Mesenchymal stem cell (in vitro differentiated cells and primary cell): Measurements from ENCODE around the gene SCRN2.

Source experiments
- DNase-seq: peaks from one replicate; pipeline ENCODE4 v3.0.0-alpha.2; 2013
- H2AFZ ChIP-seq: one replicate; pipeline ENCODE4 v1.6.1; 2013; ENCODE audit warnings: low read depth, mild to moderate bottlenecking, control low read depth, inconsistent platforms, low read length, moderate library complexity
- H2AK5ac ChIP-seq: 2 replicates; pipeline ENCODE4 v1.6.1; 2013; ENCODE audit warnings: low read length, moderate library complexity, mild to moderate bottlenecking, inconsistent platforms; ENCODE audit not compliant: severe bottlenecking
- H2BK120ac ChIP-seq: one replicate; pipeline ENCODE4 v1.6.1; 2013; ENCODE audit warnings: low read depth, mild to moderate bottlenecking, inconsistent platforms, low read length, moderate library complexity
- H2BK12ac ChIP-seq, 2 experiments: one replicate each; pipeline ENCODE4 v1.6.1; 2013; ENCODE audit warnings: inconsistent platforms in 2 of 2, low read length in 2 of 2, mild to moderate bottlenecking in 2 of 2, moderate library complexity in 2 of 2, control low read depth in 1 of 2
- H2BK15ac ChIP-seq: one replicate; pipeline ENCODE4 v1.6.1; 2013; ENCODE audit warnings: mild to moderate bottlenecking, low read depth, inconsistent platforms; ENCODE audit not compliant: poor library complexity, severe bottlenecking
- H2BK5ac ChIP-seq: 2 replicates; pipeline ENCODE4 v1.6.1; 2013; ENCODE audit warnings: low read depth, mild to moderate bottlenecking, low read length, control low read depth, inconsistent platforms; ENCODE audit not compliant: poor library complexity, severe bottlenecking
- H3K14ac ChIP-seq, 2 experiments: one replicate each; pipeline ENCODE4 v1.6.1; 2013; ENCODE audit warnings: inconsistent platforms in 2 of 2, low read length in 2 of 2, control low read depth in 1 of 2, mild to moderate bottlenecking in 1 of 2, moderate library complexity in 1 of 2
- H3K18ac ChIP-seq, 2 experiments: one replicate each; pipeline ENCODE4 v1.6.1; 2013; ENCODE audit warnings: inconsistent platforms in 2 of 2, low read length in 2 of 2, control low read depth in 1 of 2, low read depth in 1 of 2, mild to moderate bottlenecking in 1 of 2
- H3K23ac ChIP-seq, 2 experiments: one replicate each; pipeline ENCODE4 v1.6.1; 2013; ENCODE audit warnings: inconsistent platforms in 2 of 2, low read length in 2 of 2, mild to moderate bottlenecking in 2 of 2, moderate library complexity in 2 of 2, control low read depth in 1 of 2
- H3K27ac ChIP-seq: 2 replicates; pipeline ENCODE4 v1.5.1; 2013; ENCODE audit warnings: mild to moderate bottlenecking, moderate library complexity, low read length, control low read depth, inconsistent platforms; ENCODE audit not compliant: poor library complexity, severe bottlenecking
- H3K27me3 ChIP-seq, 2 experiments: 2 replicates each; pipeline versions ENCODE4 v1.6.1 to v1.7.0; 2013; ENCODE audit warnings: low read length in 2 of 2, mild to moderate bottlenecking in 2 of 2, moderate library complexity in 2 of 2, control low read depth in 1 of 2, inconsistent platforms in 1 of 2; ENCODE audit not compliant: control insufficient read depth in 1 of 2, insufficient read depth in 1 of 2
- H3K36me3 ChIP-seq, 2 experiments: 2 replicates each; pipeline versions ENCODE4 v1.6.1 to v1.7.0; 2013; ENCODE audit warnings: low read length in 2 of 2, control low read depth in 1 of 2, inconsistent platforms in 1 of 2, low read depth in 1 of 2, mild to moderate bottlenecking in 1 of 2; ENCODE audit not compliant: insufficient read depth in 2 of 2, control insufficient read depth in 1 of 2
- H3K4ac ChIP-seq, 2 experiments: one replicate each; pipeline ENCODE4 v1.6.1; 2013; ENCODE audit warnings: inconsistent platforms in 2 of 2, low read length in 2 of 2, mild to moderate bottlenecking in 2 of 2, moderate library complexity in 2 of 2, control low read depth in 1 of 2, low read depth in 1 of 2
- H3K4me1 ChIP-seq: 2 replicates; pipeline ENCODE4 v1.6.1; 2013; ENCODE audit warnings: low read depth, low read length, control low read depth; ENCODE audit not compliant: control insufficient read depth, insufficient read depth
- H3K4me2 ChIP-seq: 2 replicates; pipeline ENCODE4 v1.6.1; 2013; ENCODE audit warnings: low read length, mild to moderate bottlenecking, inconsistent platforms; ENCODE audit not compliant: poor library complexity, severe bottlenecking
- H3K4me3 ChIP-seq, 2 experiments: 2 replicates each; pipeline versions ENCODE4 v1.5.1 to v1.7.0; 2013; ENCODE audit warnings: low read length in 2 of 2, mild to moderate bottlenecking in 2 of 2, control low read depth in 1 of 2, low read depth in 1 of 2; ENCODE audit not compliant: insufficient read depth in 1 of 2
- H3K79me1 ChIP-seq: replicated peaks from 2 replicates; pipeline ENCODE4 v1.6.1; 2013; ENCODE audit warnings: mild to moderate bottlenecking, control low read depth, low read length, inconsistent platforms; ENCODE audit not compliant: poor library complexity, severe bottlenecking
- H3K9ac ChIP-seq: 2 replicates; pipeline ENCODE4 v1.7.0; 2013; ENCODE audit warnings: mild to moderate bottlenecking, low read length, moderate library complexity
- H3K9me3 ChIP-seq: 2 replicates; pipeline ENCODE4 v1.7.0; 2013; ENCODE audit warnings: mild to moderate bottlenecking, low read length; ENCODE audit not compliant: control insufficient read depth
- H4K8ac ChIP-seq: one replicate; pipeline ENCODE4 v1.6.1; 2013; ENCODE audit warnings: inconsistent platforms, mild to moderate bottlenecking, low read length, moderate library complexity
- H4K91ac ChIP-seq: one replicate; pipeline ENCODE4 v1.6.1; 2013; ENCODE audit warnings: mild to moderate bottlenecking, low read length, inconsistent platforms
- WGBS: methylation state at CpG from one replicate; pipeline ENCODE4 v1.1.7; 2013; ENCODE audit warnings: mixed read lengths; 5-methylcytosine and 5-hydroxymethylcytosine counted together

SCRN2 gene

GRCh38 chr17:47810200-47810821 lies 30.8 kb downstream of the SCRN2 start:
- H3K14ac ChIP-seq, result no peak overlapping the region
- H3K4me1 ChIP-seq, result peaks cover 20% of the 10 kb centered on the region
- H4K8ac ChIP-seq, result no peak overlapping the region
- peaks cover 29 to 72% of the 10 kb centered on the region in 2 experiments for H3K36me3 ChIP-seq
- 38% methylated on average over 10 of the region's 10 CpGs for WGBS
- H4K91ac ChIP-seq, result no peak overlapping the region
- H3K4me2 ChIP-seq, result no peak overlapping the region
- no peak overlapping the region for H2AFZ ChIP-seq
- no peak overlapping the region for H2BK12ac ChIP-seq
- H3K9ac ChIP-seq, result peak overlapping the region; percentile 12
- no peaks in the 10 kb centered on the region for H3K9me3 ChIP-seq
- peaks cover 0 to 38% of the 10 kb centered on the region in 2 experiments for H3K27me3 ChIP-seq
- H2BK120ac ChIP-seq, result no peak overlapping the region
- H3K18ac ChIP-seq, result no peak overlapping the region
- H2BK15ac ChIP-seq, result no peak overlapping the region
- H3K4ac ChIP-seq, result no peak overlapping the region
- no peak overlapping the region for H3K4me3 ChIP-seq
- DNase-seq, result peak; percentile 96
- no peak overlapping the region for H2BK5ac ChIP-seq
- peak overlapping the region; percentile 54 for H3K27ac ChIP-seq
- H2AK5ac ChIP-seq, result no peak overlapping the region
- no peaks in the 10 kb centered on the region for H3K79me1 ChIP-seq
- H3K23ac ChIP-seq, result no peak overlapping the region

- Histone ChIP-seq H3K9ac (no peak overlapping the region), H3K18ac (no peak overlapping the region), H2BK15ac (no peak overlapping the region), H3K23ac (no peak overlapping the region), H3K4ac (no peak overlapping the region), H3K36me3 (peaks cover 29 to 58% of the 10 kb centered on the region in 2 experiments), H3K4me2 (no peak overlapping the region), H2BK12ac (no peak overlapping the region), H4K8ac (no peak overlapping the region), H2AFZ (no peak overlapping the region), H3K79me1 (no peaks in the 10 kb centered on the region), H3K9me3 (no peaks in the 10 kb centered on the region), H2BK5ac (no peak overlapping the region), H4K91ac (no peak overlapping the region), H3K4me1 (peaks cover 20% of the 10 kb centered on the region), H3K27ac (peak overlapping the region; percentile 0), H3K4me3 (no peak overlapping the region), H3K27me3 (peaks cover 7 to 48% of the 10 kb centered on the region in 2 experiments), H3K14ac (no peak overlapping the region), H2AK5ac (no peak overlapping the region), H2BK120ac (no peak overlapping the region)
- no peak for DNase-seq
- 95% methylated on average over 17 of the region's 22 CpGs for WGBS
Measured at GRCh38 chr17:47808830-47809480, 32.1 kb downstream of the SCRN2 start.

DNA sequence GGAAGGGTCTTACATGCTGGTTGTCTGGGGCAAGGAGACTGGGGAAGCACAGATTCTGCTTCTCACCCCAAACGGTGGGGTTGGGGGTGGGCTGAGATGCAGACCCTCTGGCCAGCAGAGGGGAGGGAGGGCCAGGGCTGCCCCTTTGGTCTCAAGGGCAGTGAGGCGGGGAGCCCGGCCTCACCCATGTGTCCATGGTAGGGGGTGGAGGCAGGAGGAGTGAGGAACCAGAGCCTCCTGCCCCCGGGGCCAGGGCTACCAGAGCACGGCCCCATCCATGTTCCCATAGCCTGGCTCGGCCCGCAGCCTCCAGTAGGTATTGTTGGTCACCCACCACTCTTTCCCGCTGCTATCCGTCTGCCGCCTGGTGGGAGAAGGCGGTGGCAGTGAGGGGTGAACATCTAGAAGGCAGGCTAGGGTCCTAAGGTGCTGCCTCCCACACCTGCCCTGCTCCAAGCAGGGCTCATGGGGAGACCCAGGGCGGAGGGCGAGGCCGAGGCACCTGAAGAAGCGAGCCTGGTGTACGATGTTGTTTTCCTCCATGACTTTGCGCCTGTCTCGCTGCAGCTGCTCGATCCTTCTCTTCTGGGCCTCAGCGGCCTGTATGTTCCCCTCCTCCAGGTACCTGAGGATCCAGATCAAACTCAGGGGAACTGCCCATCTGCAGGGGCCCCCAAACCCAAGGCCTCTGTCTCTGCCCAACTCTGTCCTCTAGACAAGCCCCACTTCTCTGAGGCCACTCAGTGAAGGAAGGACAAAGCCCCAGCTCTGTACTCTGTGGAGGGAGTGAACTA lies 32.8 kb downstream of the SCRN2 start:
- H2BK5ac ChIP-seq, result no peak overlapping the region
- no peak overlapping the region for H2BK120ac ChIP-seq
- no peak overlapping the region for H3K14ac ChIP-seq
- H4K91ac ChIP-seq, result no peak overlapping the region
- H3K27me3 ChIP-seq, result peaks cover 15 to 53% of the 10 kb centered on the region in 2 experiments
- H3K36me3 ChIP-seq, result peaks cover 29 to 51% of the 10 kb centered on the region in 2 experiments
- H2AK5ac ChIP-seq, result no peak overlapping the region
- no peak overlapping the region for H3K4ac ChIP-seq
- H3K4me1 ChIP-seq, result peaks cover 20% of the 10 kb centered on the region
- no peak overlapping the region for H3K9ac ChIP-seq
- no peak overlapping the region for H2BK15ac ChIP-seq
- H3K4me3 ChIP-seq, result no peak overlapping the region
- no peak overlapping the region for H2BK12ac ChIP-seq
- H3K23ac ChIP-seq, result no peak overlapping the region
- WGBS, result 91% methylated on average over 20 of the region's 20 CpGs
- H2AFZ ChIP-seq, result no peak overlapping the region
- DNase-seq, result no peak
- H3K27ac ChIP-seq, result no peak overlapping the region
- H3K4me2 ChIP-seq, result no peak overlapping the region
- no peaks in the 10 kb centered on the region for H3K79me1 ChIP-seq
- H3K9me3 ChIP-seq, result no peaks in the 10 kb centered on the region
- no peak overlapping the region for H3K18ac ChIP-seq
- no peak overlapping the region for H4K8ac ChIP-seq

- WGBS, result 96% methylated on average over 8 of the region's 11 CpGs
- H3K4ac ChIP-seq, result no peak overlapping the region
Measured at GRCh38 chr17:47807421-47807820, 33.7 kb downstream of the SCRN2 start.

More at GRCh38 chr17:47807421-47807820, 33.7 kb downstream of the SCRN2 start:
- Histone ChIP-seq H4K91ac (no peak overlapping the region), H2BK12ac (no peak overlapping the region), H2BK120ac (no peak overlapping the region), H3K36me3 (peaks cover 29 to 43% of the 10 kb centered on the region in 2 experiments), H2AK5ac (no peak overlapping the region), H3K27ac (no peak overlapping the region), H3K4me2 (no peak overlapping the region), H4K8ac (no peak overlapping the region), H3K27me3 (peaks cover 19 to 56% of the 10 kb centered on the region in 2 experiments), H2BK5ac (no peak overlapping the region), H3K23ac (no peak overlapping the region), H3K9me3 (no peaks in the 10 kb centered on the region), H3K4me3 (no peak overlapping the region), H3K14ac (no peak overlapping the region), H3K4me1 (peaks cover 20% of the 10 kb centered on the region), H3K9ac (no peak overlapping the region), H3K18ac (no peak overlapping the region), H3K79me1 (no peaks in the 10 kb centered on the region), H2BK15ac (no peak overlapping the region), H2AFZ (no peak overlapping the region)
- no peak for DNase-seq
